Measurements from ENCODE around the gene ABCG5.

GRCh38 chr2:43838560-43839267 lies at the start of gene ABCG5, which contains the start of gene ABCG8:
- TF ChIP-seq POLR2A (IDR thresholded peaks at IDR 0.05; ENCODE audit: extremely low read depth, insufficient read length) = no peak
- TF ChIP-seq CTCF (IDR thresholded peaks at IDR 0.05; ENCODE audit: low read depth, low read length) = no peak
- TF ChIP-seq MYC (IDR thresholded peaks at IDR 0.05; ENCODE audit: low read depth, low read length) = no peak
- TF ChIP-seq MAX (IDR thresholded peaks at IDR 0.05; ENCODE audit: low read depth, low read length) = no peak

All from NB4 (cell line).